Uterus (tissue), 4 donors: ENCODE measurements around the gene LENG9. TPM values are rescaled to one million over a fixed set of nuclear protein-coding genes. Genes with fewer than 3 reads are reported as not detected.
"Not testable (repeated sequence)": the region's sequence is repeated elsewhere in the genome, so short reads cannot be mapped to it uniquely, and the experiment has no call there.

Experiments used
- DNase-seq, 2 donors: peaks; one replicate each; pipeline ENCODE4 v3.0.0-alpha.2; 2019 to 2020
- H3K27ac ChIP-seq, 2 donors: fragments of 200-600 bp; sonication (generic); 1 replicate in 1 of 2; 2 replicates in 1 of 2; pipeline ENCODE4 v1.5.1; 2016 to 2018
- H3K27me3 ChIP-seq, 2 donors: fragments of 200-600 bp; sonication (generic); one replicate each; pipeline ENCODE4 v1.5.1; 2018 to 2019; ENCODE audit warnings: control low read depth in 1 of 2
- H3K36me3 ChIP-seq, 2 donors: fragments of 200-600 bp; sonication (generic); one replicate each; pipeline ENCODE4 v1.5.1; 2019; ENCODE audit warnings: control low read depth in 1 of 2
- H3K4me1 ChIP-seq, 2 donors: fragments of 200-600 bp; sonication (generic); one replicate each; pipeline ENCODE4 v1.5.1; 2018 to 2019; ENCODE audit warnings: control low read depth in 1 of 2
- H3K4me3 ChIP-seq, 2 donors: fragments of 200-600 bp; sonication (generic); 1 replicate in 1 of 2; 2 replicates in 1 of 2; pipeline ENCODE4 v1.5.1; 2018 to 2019; ENCODE audit warnings: mild to moderate bottlenecking in 1 of 2
- H3K9me3 ChIP-seq, 2 donors: fragments of 200-600 bp; sonication (generic); one replicate each; pipeline ENCODE4 v1.5.1; 2019; ENCODE audit warnings: control low read depth in 1 of 2
- POLR2A ChIP-seq, 2 donors: fragments of 450-650 bp; IDR thresholded peaks; one replicate each; pipeline ENCODE4 v1.6.1; 2016; ENCODE audit warnings: antibody characterized with exemption in 2 of 2, mild to moderate bottlenecking in 1 of 2, moderate library complexity in 1 of 2
- intact Hi-C: fragments of 100-400 bp; cut with DNase I; formaldehyde crosslinking; loops from one replicate; pipeline ENCODE4 v1.15.1; 2023; ENCODE audit warnings: low total_unique reads
- total RNA-seq, 4 donors: library from RNA; depleted of rRNA in 3 of 4; stranded (reverse); fragments of >200 nt in 3 of 4; gene quantifications; one replicate each; pipeline versions ENCODE4 v1.1.0 to v1.2.4, GENCODE V29; 2014 to 2023
- TF ChIP-seq, protein P1 (sequence below), 4 experiments: fragments of 200-600 bp in 2 of 4; fragments of 450-650 bp in 2 of 4; sonication (generic) in 2 of 4; IDR thresholded peaks; one replicate each; pipeline ENCODE4 v1.5.1; 2016 to 2019; ENCODE audit warnings: antibody characterized with exemption in 4 of 4, mild to moderate bottlenecking in 2 of 4, moderate library complexity in 1 of 4
- donor health status: DM: yes; HTN: yes; CAD: no.

Gene LENG9
- total RNA-seq, result 1 to 10 TPM in 3 of 4 donors, not detected in 1; 3.7 to 7.1 (median 3.8) TPM

GRCh38 chr19:54463531-54464043, at the start of gene LENG9:
Gene LENG9, minus strand, starts transcription at chr19:54463778. Its CDS starts 252 bp downstream, at chr19:54463526.
- no peaks in the 10 kb centered on the region for H3K27me3 ChIP-seq
- peak; percentile 76 to 81 for TF ChIP-seq POLR2A (IDR thresholded peaks at IDR 0.05)
- TF ChIP-seq, protein P1, sequence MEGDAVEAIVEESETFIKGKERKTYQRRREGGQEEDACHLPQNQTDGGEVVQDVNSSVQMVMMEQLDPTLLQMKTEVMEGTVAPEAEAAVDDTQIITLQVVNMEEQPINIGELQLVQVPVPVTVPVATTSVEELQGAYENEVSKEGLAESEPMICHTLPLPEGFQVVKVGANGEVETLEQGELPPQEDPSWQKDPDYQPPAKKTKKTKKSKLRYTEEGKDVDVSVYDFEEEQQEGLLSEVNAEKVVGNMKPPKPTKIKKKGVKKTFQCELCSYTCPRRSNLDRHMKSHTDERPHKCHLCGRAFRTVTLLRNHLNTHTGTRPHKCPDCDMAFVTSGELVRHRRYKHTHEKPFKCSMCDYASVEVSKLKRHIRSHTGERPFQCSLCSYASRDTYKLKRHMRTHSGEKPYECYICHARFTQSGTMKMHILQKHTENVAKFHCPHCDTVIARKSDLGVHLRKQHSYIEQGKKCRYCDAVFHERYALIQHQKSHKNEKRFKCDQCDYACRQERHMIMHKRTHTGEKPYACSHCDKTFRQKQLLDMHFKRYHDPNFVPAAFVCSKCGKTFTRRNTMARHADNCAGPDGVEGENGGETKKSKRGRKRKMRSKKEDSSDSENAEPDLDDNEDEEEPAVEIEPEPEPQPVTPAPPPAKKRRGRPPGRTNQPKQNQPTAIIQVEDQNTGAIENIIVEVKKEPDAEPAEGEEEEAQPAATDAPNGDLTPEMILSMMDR (IDR thresholded peaks at IDR 0.05), result no peak
- intact Hi-C loops, result no loop called here
- H3K4me3 ChIP-seq, result peak within 1 kb of the TSS; percentile 37 to 58
- H3K27ac ChIP-seq, result peak within 1 kb of the TSS; percentile 85 to 86
- peak; percentile 93 to 97 for DNase-seq
- H3K4me1 ChIP-seq, result no peaks in the 10 kb centered on the region
- H3K36me3 ChIP-seq, result no peaks in the 10 kb centered on the region
- no peaks in the 10 kb centered on the region for H3K9me3 ChIP-seq

DNA sequence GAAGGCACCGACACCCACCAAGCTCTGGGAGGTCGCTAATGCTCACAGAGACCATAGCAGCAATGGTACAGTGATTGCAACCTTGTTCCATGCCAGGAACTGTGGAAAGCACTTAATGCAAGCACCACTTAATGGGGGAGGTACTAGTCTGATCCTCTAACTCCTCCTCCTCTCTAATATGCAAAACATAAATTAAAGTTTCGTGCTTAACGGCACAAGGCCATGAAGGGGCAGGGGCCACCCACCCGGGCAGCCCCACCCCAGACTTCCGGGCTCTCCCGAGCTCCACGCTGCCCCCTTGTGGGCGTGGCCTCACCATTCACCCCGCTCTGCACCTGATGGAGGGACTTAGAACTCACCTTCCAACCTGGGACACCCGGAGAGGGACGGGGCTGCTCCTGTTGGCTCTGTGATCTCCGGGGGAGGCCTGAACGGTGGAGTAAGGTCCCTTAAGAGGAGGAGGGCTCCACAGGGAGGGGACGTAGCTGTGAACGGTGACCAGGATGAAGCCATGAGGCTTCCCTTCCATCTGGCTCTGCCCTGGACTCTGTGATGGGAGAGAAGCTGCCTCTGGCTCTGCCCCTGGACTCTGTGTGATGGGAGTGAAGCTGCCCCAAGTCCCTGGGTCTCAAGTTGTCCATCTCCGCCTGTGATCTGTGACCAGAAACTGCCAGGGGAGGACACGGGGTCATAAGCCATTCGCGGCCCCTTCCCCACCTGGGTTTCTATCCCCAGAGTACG, 45.8 kb upstream of the LENG9 start:
- intact Hi-C loops, DNase-seq, H3K4me3 ChIP-seq, H3K4me1 ChIP-seq, H3K27me3 ChIP-seq, H3K27ac ChIP-seq, H3K9me3 ChIP-seq, H3K36me3 ChIP-seq: not testable (repeated sequence)

DNA sequence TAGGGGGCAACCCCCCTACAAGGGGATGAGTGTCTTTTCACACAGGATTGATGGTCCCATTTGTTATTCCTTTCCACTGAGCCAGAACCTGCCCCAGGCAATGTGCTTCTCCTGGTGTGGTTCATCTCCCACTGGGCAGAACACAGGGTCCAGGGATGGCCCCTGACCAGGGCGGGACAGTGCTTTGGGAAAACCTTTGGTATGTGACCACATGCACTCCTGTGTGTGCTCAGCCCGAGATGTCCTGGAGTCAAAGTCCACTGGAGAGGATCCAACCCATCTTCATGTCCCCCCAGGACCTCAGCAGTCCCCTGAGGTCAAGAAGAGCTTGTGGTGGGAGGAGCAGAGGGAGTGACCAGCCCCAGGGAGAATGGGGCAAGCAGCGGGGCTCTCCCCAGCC, 44.9 kb upstream of the LENG9 start:
- DNase-seq, H3K4me1 ChIP-seq, intact Hi-C loops: not testable (repeated sequence)

DNA sequence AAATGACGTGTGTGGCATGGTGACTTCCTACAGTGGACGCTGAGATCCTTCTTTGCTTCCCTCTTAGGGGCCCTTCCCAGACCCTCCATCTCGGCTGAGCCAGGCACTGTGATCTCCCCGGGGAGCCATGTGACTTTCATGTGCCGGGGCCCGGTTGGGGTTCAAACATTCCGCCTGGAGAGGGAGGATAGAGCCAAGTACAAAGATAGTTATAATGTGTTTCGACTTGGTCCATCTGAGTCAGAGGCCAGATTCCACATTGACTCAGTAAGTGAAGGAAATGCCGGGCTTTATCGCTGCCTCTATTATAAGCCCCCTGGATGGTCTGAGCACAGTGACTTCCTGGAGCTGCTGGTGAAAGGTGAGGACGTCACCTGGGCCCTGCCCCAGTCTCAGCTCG, 44.2 kb upstream of the LENG9 start:
- DNase-seq, result no peak
- no peaks in the 10 kb centered on the region for H3K4me1 ChIP-seq
- H3K9me3 ChIP-seq, result no peaks in the 10 kb centered on the region
- H3K27me3 ChIP-seq, result no peaks in the 10 kb centered on the region
- intact Hi-C loops, result no loop called here
- H3K4me3 ChIP-seq, result no peak overlapping the region
- no peak for TF ChIP-seq POLR2A (IDR thresholded peaks at IDR 0.05)
- TF ChIP-seq, protein P1 (IDR thresholded peaks at IDR 0.05), result no peak
- no peaks in the 10 kb centered on the region for H3K36me3 ChIP-seq
- no peak overlapping the region for H3K27ac ChIP-seq

More for the DNA sequence above, 44.9 kb upstream of the LENG9 start:
- not testable (repeated sequence) for H3K4me3 ChIP-seq, H3K9me3 ChIP-seq, H3K27ac ChIP-seq, H3K27me3 ChIP-seq, H3K36me3 ChIP-seq

GRCh38 chr19:54507038-54507717, 43.6 kb upstream of the LENG9 start:
- DNase-seq, H3K27ac ChIP-seq, H3K4me1 ChIP-seq, H3K27me3 ChIP-seq, intact Hi-C loops, H3K4me3 ChIP-seq, H3K36me3 ChIP-seq, H3K9me3 ChIP-seq: not testable (repeated sequence)

DNA sequence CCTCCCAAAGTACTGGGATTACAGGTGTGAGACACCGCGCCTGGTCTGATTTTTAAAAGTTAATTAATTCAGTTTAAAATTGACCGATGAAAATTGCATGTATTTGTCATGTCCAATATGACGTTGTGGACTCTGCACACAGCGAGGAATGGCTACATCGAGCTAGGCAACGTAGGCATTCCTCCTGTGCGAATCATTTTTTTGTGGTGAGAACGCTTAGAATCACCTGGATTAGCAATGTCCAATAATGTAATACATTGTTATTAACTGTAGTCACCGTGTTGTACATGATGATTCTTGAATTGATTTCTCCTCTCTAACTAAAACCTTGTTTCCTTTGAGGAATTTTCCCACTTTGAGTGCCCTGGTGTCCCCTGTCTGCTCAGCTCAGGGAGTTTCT, 42.5 kb upstream of the LENG9 start:
- Histone ChIP-seq H3K27me3 (no peaks in the 10 kb centered on the region), H3K4me1 (no peaks in the 10 kb centered on the region), H3K27ac (no peak overlapping the region), H3K9me3 (no peaks in the 10 kb centered on the region), H3K4me3 (no peak overlapping the region), H3K36me3 (no peaks in the 10 kb centered on the region)
- no peak for DNase-seq
- intact Hi-C loops, result no loop called here
- TF ChIP-seq POLR2A (IDR thresholded peaks at IDR 0.05), result no peak
- TF ChIP-seq, protein P1 (IDR thresholded peaks at IDR 0.05), result no peak

- DNase-seq, H3K27ac ChIP-seq, intact Hi-C loops, H3K4me1 ChIP-seq, H3K4me3 ChIP-seq, H3K27me3 ChIP-seq, H3K36me3 ChIP-seq, H3K9me3 ChIP-seq: not testable (repeated sequence)
These were observed 42.0 kb upstream of the LENG9 start for GRCh38 chr19:54505542-54505941.
